Stomach (tissue), 4 donors: ENCODE measurements around the gene ZNF516.

ENCODE experiments used
- CTCF ChIP-seq, 7 experiments: fragments of 450-650 bp in 4 of 7; fragments of 200-600 bp in 3 of 7; sonication (generic) in 3 of 7; IDR thresholded peaks; one replicate each; pipeline ENCODE4 v1.5.1; 2016 to 2019; ENCODE audit warnings: antibody characterized with exemption in 7 of 7, control low read depth in 2 of 7, mild to moderate bottlenecking in 1 of 7
- EP300 ChIP-seq: sonication (generic); formaldehyde crosslinking; IDR thresholded peaks from one replicate; pipeline ENCODE4 v1.6.1; 2017; ENCODE audit warnings: antibody characterized with exemption
- POLR2A ChIP-seq, 4 donors: fragments of 450-650 bp; IDR thresholded peaks; one replicate each; pipeline ENCODE4 v1.6.1; 2016; ENCODE audit warnings: antibody characterized with exemption in 4 of 4, control low read depth in 2 of 4, mild to moderate bottlenecking in 1 of 4, moderate library complexity in 1 of 4
- POLR2AphosphoS5 ChIP-seq, 3 donors: sonication (generic); formaldehyde crosslinking; IDR thresholded peaks; one replicate each; pipeline ENCODE4 v1.6.1; 2016; ENCODE audit warnings: antibody characterized with exemption in 3 of 3

- TF ChIP-seq POLR2AphosphoS5 (IDR thresholded peaks at IDR 0.05) (no peak), CTCF (IDR thresholded peaks at IDR 0.05) (peak in 4 of 7 experiments; percentile 38 to 61 (median 46)), POLR2A (IDR thresholded peaks at IDR 0.05) (no peak), EP300 (no peak)
Observed at GRCh38 chr18:76426737-76427305, 68.2 kb downstream of the ZNF516 start.
